NCI-H1930 (cell line): ENCODE data around the gene LYST.
"Not testable (repeated sequence)": the region's sequence is repeated elsewhere in the genome, so short reads cannot be mapped to it uniquely, and the experiment has no call there.

Experiments
- DNase-seq, 2 experiments: peaks; one replicate each; lab custom pipeline; 2025; lab: John Stamatoyannopoulos, UW

LYST gene

GRCh38 chr1:235632506-235633401 is 234.0 kb downstream of the LYST start:
- DNase-seq, result no peak

- no peak for DNase-seq
Observed at GRCh38 chr1:235631816-235632215, 234.9 kb downstream of the LYST start.

- DNase-seq, result no peak
Observed at GRCh38 chr1:235628316-235629005, 238.2 kb downstream of the LYST start.

- no peak for DNase-seq
Observed at GRCh38 chr1:235625831-235626230, 240.9 kb downstream of the LYST start.

GRCh38 chr1:235625340-235625739 is 241.4 kb downstream of the LYST start:
- DNase-seq, result no peak

- DNase-seq, result no peak
Observed at GRCh38 chr1:235624721-235625333, 241.9 kb downstream of the LYST start.

- no peak for DNase-seq
Observed at GRCh38 chr1:235622936-235623779, 243.5 kb downstream of the LYST start.

GRCh38 chr1:235619149-235619548 is 247.6 kb downstream of the LYST start:
- DNase-seq, result not testable (repeated sequence)

- DNase-seq, result no peak
Observed at GRCh38 chr1:235617808-235618207, 248.9 kb downstream of the LYST start.

- no peak for DNase-seq
Observed at GRCh38 chr1:235617140-235617539, 249.6 kb downstream of the LYST start.

- DNase-seq, result no peak
Observed at GRCh38 chr1:235614442-235614954, 252.2 kb downstream of the LYST start.

GRCh38 chr1:235613602-235614001 is 253.1 kb downstream of the LYST start:
- DNase-seq, result no peak

- DNase-seq, result no peak
Observed at GRCh38 chr1:235612761-235613160, 253.9 kb downstream of the LYST start.
